ENCODE measurements around the gene CBX4.

Gene CBX4

DNA sequence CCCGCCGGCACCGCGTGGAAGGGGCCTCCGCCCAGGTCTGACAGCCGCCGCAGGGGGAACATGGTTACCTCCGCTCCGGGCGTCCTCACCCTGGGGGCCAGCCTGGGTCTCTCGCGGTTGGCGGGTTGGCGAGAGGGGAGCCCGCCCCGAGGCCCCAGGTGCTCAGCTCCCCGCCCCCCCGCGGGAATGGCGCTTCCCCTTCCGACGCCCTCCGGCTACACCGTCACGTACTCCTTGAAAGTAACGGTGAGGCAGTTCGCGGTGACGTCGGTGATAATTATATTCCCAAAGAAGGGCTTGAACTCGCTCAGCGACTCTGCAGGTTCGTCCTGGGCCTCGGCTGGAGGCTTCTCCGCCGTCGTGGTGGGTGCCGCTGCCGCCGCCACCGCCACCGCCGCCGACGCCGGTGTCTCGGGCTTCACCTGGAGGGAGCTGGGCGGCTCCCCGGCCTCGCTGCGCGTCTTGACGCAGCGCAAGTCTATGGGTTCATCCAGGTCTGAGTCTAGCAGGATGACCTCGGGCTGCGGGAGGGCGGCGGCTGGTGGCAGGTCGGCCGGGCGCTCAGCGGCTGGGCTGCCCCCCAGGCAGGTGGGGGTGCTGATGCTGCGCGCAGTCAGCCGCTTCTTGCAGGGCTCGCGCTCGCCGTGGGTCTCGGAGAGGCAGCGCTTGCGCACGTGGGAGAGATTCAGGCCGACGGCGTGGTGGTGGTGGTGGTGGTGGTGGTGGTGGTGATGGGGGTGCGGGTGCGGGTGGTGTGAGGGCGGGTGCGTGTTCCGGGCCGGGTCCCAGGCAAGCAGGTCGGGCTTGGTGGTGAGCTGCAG, 5.3 kb downstream of the CBX4 start:
- Histone ChIP-seq H3K36me3 (ENCODE audit: control insufficient read depth, insufficient read depth, low read length) (peaks cover 6% of the 10 kb centered on the region), H3K4me3 (replicated peaks; ENCODE audit: low read depth, low read length) (no peak overlapping the region), H3K27me3 (replicated peaks; ENCODE audit: control insufficient read depth, insufficient read depth, low read length) (no peaks in the 10 kb centered on the region)
- TF ChIP-seq, protein P1, sequence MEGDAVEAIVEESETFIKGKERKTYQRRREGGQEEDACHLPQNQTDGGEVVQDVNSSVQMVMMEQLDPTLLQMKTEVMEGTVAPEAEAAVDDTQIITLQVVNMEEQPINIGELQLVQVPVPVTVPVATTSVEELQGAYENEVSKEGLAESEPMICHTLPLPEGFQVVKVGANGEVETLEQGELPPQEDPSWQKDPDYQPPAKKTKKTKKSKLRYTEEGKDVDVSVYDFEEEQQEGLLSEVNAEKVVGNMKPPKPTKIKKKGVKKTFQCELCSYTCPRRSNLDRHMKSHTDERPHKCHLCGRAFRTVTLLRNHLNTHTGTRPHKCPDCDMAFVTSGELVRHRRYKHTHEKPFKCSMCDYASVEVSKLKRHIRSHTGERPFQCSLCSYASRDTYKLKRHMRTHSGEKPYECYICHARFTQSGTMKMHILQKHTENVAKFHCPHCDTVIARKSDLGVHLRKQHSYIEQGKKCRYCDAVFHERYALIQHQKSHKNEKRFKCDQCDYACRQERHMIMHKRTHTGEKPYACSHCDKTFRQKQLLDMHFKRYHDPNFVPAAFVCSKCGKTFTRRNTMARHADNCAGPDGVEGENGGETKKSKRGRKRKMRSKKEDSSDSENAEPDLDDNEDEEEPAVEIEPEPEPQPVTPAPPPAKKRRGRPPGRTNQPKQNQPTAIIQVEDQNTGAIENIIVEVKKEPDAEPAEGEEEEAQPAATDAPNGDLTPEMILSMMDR (IDR thresholded peaks at IDR 0.05; ENCODE audit: insufficient read depth, low read length, poor library complexity, severe bottlenecking) = no peak
- no peak for DNase-seq (ENCODE audit: extremely low read depth, insufficient read length)

DNA sequence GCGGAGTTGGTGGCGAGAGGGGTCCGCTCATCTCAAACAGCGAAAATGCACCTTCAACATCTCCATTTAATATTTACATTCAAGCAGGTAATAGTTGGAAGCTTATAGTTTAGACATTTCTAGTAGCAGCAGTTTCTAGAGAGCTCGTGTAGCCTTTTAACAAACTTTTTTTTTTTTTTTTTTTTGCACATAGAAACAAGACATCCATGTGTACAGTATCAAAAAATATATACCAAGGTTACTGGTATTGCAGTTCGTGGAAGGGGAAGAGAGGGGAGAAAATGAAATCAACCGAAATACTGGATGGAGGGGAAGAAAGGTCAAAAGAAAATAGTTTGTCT, 6.2 kb downstream of the CBX4 start:
- Histone ChIP-seq H3K4me3 (replicated peaks; ENCODE audit: low read depth, low read length) (no peak overlapping the region), H3K27me3 (replicated peaks; ENCODE audit: control insufficient read depth, insufficient read depth, low read length) (no peaks in the 10 kb centered on the region), H3K36me3 (ENCODE audit: control insufficient read depth, insufficient read depth, low read length) (peaks cover 6% of the 10 kb centered on the region)
- DNase-seq (ENCODE audit: extremely low read depth, insufficient read length) = no peak
- TF ChIP-seq, protein P1 (IDR thresholded peaks at IDR 0.05; ENCODE audit: insufficient read depth, low read length, poor library complexity, severe bottlenecking) = no peak

DNA sequence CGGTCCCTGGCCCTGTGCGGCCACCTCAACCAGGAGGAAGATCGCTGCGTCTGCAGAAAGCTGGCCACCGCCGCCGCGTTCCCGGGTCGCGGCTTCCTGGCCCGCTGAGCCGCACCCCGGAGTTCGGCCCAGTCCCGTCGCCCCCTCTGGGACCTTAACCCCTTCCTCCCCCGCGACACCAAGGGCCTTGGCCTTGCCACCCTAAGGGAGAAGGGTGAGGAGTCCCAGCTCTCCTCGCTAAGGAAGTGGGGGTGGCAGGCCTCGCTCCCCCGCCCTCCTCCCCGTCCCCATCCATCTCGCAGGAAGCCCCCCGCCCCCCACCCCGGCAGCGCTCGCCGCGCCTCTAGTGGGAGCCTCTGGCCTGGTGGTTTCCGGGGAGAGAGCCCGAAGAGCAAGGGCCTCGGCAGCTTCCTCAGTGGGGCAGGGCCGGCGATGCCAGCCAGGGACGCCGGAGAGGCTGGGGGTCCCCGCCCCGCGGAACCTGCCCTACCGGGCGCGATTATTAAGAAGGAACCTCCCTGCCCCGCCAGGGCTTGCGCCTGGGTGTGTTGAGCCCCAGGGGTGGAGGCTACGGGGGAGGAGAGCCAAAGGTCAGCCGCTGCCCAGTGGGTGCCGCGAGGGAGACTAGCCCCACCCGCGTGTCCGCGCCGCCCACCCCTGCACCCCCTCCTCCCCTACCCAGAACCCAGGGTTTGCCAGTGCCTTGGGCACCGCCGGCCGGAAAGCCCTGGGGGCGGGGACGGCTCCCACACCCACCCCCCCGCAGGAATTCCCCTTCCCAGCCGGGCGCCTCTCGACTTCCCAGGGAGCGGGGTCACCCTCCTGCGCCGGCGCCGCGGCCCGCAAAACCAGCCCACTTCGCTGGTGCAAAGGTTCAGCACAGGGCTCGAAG, 6.8 kb downstream of the CBX4 start:
- TF ChIP-seq, protein P1 (IDR thresholded peaks at IDR 0.05; ENCODE audit: insufficient read depth, low read length, poor library complexity, severe bottlenecking) = no peak
- no peaks in the 10 kb centered on the region for H3K27me3 ChIP-seq (replicated peaks; ENCODE audit: control insufficient read depth, insufficient read depth, low read length)
- peaks cover 6% of the 10 kb centered on the region for H3K36me3 ChIP-seq (ENCODE audit: control insufficient read depth, insufficient read depth, low read length)
- DNase-seq (ENCODE audit: extremely low read depth, insufficient read length) = no peak
- H3K4me3 ChIP-seq (replicated peaks; ENCODE audit: low read depth, low read length) = no peak overlapping the region

DNA sequence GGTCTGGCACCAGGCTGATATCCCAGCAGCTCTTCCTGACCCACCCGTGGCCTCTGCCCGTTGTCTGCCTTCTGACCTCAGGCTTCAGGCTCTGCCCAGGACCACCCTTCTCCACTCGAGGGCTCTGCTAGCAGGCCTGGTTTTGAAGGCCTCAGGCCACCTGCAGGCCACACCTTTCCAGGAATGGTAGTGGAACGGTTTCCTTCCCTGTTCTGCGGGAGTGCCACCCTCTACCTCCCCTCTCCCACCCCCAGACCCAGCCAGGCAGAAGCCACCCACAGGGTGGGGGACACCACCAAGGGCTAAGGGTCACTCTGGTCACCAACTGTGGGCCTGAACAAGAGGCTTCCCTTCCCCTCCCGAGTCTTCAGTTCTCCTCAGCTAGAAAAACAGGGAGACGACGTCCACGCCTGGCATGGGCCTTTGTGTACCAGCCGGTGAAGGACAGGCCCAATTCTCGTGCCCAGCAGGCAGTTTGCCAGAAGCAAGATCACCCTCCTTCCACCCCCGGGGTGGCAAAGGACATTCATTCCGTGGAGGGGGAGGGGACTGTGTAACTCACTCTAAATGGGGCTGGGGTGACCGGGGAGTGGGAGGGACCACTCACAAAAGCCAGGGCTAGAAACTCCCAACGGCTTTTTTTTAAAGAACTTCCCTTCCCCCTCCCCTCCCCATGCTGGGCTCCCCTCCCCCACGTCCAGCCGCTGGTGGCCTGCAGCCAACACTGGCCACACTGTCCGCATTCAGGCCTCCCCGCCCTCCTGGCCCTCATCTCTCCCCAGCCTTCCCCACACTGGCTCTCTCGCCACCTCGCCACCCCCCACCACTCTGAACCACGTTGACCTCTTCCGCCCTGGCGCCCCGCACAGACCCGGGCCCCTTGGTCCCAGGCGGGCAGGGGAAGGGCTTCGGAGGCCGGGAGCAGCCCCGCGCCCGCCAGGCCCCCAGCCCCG, 7.7 kb downstream of the CBX4 start:
- no peak for DNase-seq (ENCODE audit: extremely low read depth, insufficient read length)
- no peaks in the 10 kb centered on the region for H3K27me3 ChIP-seq (replicated peaks; ENCODE audit: control insufficient read depth, insufficient read depth, low read length)
- peaks cover 6% of the 10 kb centered on the region for H3K36me3 ChIP-seq (ENCODE audit: control insufficient read depth, insufficient read depth, low read length)
- TF ChIP-seq, protein P1 (IDR thresholded peaks at IDR 0.05; ENCODE audit: insufficient read depth, low read length, poor library complexity, severe bottlenecking) = no peak
- H3K4me3 ChIP-seq (replicated peaks; ENCODE audit: low read depth, low read length) = no peak overlapping the region

DNA sequence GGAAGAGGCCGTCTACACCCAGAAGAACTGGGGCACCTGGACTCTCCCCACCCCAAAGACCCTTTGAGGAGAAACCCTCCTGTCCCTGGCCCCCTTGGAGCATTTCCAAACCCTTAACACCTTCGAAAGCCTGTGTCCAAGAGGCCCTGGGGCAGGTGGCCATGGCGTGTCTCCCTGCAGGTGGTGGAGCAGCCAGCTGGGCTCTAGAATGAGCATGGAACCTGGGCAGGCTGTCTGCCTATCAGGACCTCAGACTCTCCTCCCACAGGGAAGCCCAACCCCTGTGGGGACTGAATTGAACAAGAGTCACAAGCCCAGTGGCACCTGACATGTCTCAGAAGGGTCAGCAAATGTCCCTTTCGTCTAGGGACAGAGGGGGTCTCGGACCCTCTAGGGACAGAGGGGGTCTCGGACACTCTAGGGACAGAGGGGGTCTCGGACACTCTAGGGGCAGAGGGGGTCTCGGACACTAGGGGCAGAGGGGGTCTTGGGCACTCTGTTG, 8.4 kb downstream of the CBX4 start:
- H3K36me3 ChIP-seq (ENCODE audit: control insufficient read depth, insufficient read depth, low read length) = peaks cover 5% of the 10 kb centered on the region
- TF ChIP-seq, protein P1 (IDR thresholded peaks at IDR 0.05; ENCODE audit: insufficient read depth, low read length, poor library complexity, severe bottlenecking) = no peak
- no peak overlapping the region for H3K4me3 ChIP-seq (replicated peaks; ENCODE audit: low read depth, low read length)
- no peaks in the 10 kb centered on the region for H3K27me3 ChIP-seq (replicated peaks; ENCODE audit: control insufficient read depth, insufficient read depth, low read length)
- no peak for DNase-seq (ENCODE audit: extremely low read depth, insufficient read length)
